Measurements from ENCODE around the gene CSF1. TPM values are rescaled to one million over a fixed set of nuclear protein-coding genes. Genes with fewer than 3 reads are reported as not detected.

The CSF1 gene
- total RNA-seq, 1 donor from 2014 or later, result 53.4 TPM

- no peak for DNase-seq (ENCODE audit: low read depth)
- Histone ChIP-seq H3K4me3 (ENCODE audit: low read depth, low read length) (no peak overlapping the region), H3K27me3 (ENCODE audit: control insufficient read depth, insufficient read depth, low read length) (no peaks in the 10 kb centered on the region), H3K36me3 (ENCODE audit: control insufficient read depth, insufficient read depth, low read length) (no peaks in the 10 kb centered on the region)
- no peak for TF ChIP-seq CTCF (IDR thresholded peaks at IDR 0.05; ENCODE audit: insufficient read depth, low read length, poor library complexity, severe bottlenecking)
Observed at GRCh38 chr1:109979489-109980091, 68.9 kb downstream of the CSF1 start.

Other genes starting within 250 kb of the CSF1 start
- gene GSTM2, start 242.8 kb upstream of the CSF1 start, total RNA-seq, result 3.8 and 5.0 TPM in 2 replicates
- gene GSTM1, start 223.0 kb upstream of the CSF1 start, total RNA-seq, result 9.7 and 16.3 TPM in 2 replicates
- gene GSTM5, start 198.6 kb upstream of the CSF1 start, total RNA-seq, result not detected in 2 replicates
- 30.3 and 31.8 TPM in 2 replicates for gene GSTM3, start 169.8 kb upstream of the CSF1 start, total RNA-seq
- gene EPS8L3, start 146.9 kb upstream of the CSF1 start, total RNA-seq, result 0.04 and 0.55 TPM in 2 replicates
- gene AHCYL1, start 73.9 kb downstream of the CSF1 start, total RNA-seq, result 40.1 and 43.9 TPM in 2 replicates
- gene STRIP1, start 123.8 kb downstream of the CSF1 start, total RNA-seq, result 32.9 and 41.0 TPM in 2 replicates
- gene ALX3, start 159.8 kb downstream of the CSF1 start, total RNA-seq, result not detected in 2 replicates
- gene UBL4B, start 201.6 kb downstream of the CSF1 start, total RNA-seq, result not detected in 2 replicates
- gene SLC6A17, start 239.6 kb downstream of the CSF1 start, total RNA-seq, result 0.42 and 0.75 TPM in 2 replicates

Measured in kidney epithelial cell (primary cell).